ENCODE data around the gene PMEPA1.

The PMEPA1 gene

GRCh38 chr20:57598491-57598890, 111.3 kb downstream of the PMEPA1 start:
- DNase-seq = no peak

Measured in activated T-cell treated with anti-CD3 and anti-CD28 coated beads, Interleukin-2, amount 50 U/mL, for 48 hours (primary cell).